HG02642 (cell line): ENCODE results near the gene TRIM72.
A peak's percentile ranks its signal among the peaks of the same experiment; 100 is the strongest.
"Not testable (repeated sequence)": the region's sequence is repeated elsewhere in the genome, so short reads cannot be mapped to it uniquely, and the experiment has no call there.

Experiments
- ATAC-seq: cut with Tn5 transposase; IDR thresholded peaks from one replicate; pipeline ENCODE4 v1.9.1; 2021; ENCODE audit warnings: mild to moderate bottlenecking; ENCODE audit not compliant: unreplicated experiment, poor library complexity

Gene TRIM72

DNA sequence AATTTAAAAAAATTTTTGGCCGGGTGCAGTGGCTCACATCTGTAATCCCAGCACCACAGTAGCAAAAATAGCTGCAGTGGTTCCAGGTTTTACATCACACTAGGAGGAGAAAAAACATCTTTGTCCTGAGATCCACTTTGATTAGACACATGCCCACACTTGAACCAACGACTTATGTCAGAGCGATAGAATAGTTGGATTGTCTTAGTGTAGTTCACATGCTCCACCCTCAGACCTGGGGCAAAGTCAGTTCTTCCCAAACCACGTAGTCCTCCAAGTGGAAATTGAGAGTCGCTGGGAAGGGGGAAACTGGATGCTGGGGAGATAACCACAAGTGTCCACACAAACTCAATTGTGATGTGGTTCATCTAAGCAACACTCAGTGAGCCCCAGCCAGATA is 34.4 kb downstream of the TRIM72 start:
- no peak for ATAC-seq

DNA sequence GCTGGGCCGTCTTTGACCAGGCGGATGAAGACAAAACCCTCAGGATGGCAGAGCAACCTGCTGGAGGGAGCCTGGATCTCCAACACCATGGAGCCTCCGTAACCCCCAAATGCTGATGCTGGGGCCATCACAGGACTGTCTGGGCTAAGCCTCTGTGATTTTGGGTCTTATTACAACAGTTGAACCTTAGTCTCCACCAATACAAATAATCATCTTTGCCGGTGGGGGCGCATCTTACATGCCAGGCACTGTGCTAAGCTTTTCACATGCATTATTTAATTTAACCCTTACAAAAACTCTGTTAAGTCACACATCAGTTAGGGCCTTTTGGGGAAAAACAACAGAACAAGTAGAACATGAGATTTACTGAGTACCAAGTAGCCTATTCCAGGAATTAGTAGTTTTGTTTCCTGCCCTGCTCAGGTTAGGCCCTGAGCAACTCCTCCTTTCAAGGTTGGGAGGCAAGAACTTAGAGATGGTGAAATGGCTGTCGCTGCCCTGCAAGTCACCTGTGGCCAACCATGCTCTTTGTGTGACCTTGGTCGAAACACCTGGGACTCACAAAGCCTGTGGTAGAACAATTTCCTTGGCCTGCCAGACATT is 37.0 kb downstream of the TRIM72 start:
- no peak for ATAC-seq

DNA sequence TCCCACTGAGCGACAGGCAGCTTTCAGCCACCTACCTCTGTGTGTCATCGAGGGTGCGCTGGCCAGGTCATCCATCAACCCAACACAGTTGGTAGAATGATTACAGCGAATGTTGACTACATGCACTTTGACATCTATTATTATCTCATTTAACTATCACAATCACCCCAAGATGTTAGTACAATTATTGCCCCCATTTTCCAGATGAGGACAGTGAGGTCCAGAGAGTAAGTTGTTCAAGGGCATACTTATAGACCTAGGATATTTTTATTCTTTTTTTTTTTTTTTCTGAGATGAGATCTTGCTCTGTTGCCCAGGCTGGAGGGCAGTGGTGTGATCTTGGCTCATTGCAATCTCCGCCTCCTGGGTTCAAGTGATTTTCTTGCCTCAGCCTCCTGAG is 37.5 kb downstream of the TRIM72 start:
- no peak for ATAC-seq

DNA sequence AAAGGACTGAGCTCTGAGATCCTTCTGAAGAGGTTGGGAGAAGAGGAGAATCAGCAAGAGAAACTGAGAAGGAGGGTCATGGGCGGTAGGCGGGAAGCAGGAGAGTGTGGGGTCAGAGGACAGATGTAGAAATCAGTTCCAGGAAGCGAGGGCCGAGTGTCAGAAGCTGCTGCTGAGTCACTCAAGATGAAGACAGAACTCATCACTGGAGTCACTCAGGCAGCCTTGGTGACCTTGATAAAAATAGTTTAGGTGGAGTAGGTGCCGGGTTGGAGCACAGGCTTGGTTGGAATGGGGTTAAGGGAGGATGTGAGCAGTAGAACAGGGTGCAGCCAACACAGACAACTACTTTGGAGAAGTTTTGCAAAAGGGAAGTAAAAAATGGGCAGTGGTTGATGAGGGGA is 39.7 kb downstream of the TRIM72 start:
- ATAC-seq = no peak

DNA sequence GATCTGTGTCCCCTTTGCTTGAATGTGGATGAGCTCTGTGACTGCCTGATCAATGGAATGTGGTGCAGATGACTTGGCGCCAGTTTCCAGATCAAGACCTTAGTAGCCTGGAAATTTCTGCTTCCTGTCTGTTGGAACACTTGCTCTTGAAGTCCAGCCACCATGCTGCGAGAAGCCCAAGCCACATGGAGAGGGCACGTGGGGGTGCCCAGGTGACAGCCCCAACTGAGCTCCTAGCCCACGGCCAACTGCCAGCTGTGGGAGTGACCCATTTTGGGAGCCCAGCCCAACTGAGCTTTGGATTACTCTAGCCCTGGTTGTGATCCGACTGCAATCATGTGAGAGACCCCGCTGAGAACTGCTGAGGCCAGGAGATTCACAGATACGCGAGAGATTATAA is 42.5 kb downstream of the TRIM72 start:
- no peak for ATAC-seq

DNA sequence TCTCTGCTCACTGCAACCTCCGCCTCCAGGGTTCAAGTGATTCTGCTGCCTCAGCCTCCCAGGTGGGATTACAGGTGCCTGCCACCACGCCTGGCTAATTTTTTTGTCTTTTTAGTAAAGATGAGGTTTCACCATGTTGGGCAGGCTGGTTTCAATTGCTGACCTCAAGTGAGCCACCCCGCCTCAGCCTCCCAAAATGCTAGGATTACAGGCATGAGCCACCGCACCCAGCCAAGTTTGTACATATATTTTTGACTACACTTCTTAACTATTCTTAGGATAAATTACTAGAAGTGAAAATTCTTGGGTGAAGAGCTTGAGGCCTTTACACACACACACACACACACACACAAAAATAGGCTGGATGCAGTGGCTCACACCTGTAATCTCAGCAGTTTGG is 44.4 kb downstream of the TRIM72 start:
- ATAC-seq = no peak

DNA sequence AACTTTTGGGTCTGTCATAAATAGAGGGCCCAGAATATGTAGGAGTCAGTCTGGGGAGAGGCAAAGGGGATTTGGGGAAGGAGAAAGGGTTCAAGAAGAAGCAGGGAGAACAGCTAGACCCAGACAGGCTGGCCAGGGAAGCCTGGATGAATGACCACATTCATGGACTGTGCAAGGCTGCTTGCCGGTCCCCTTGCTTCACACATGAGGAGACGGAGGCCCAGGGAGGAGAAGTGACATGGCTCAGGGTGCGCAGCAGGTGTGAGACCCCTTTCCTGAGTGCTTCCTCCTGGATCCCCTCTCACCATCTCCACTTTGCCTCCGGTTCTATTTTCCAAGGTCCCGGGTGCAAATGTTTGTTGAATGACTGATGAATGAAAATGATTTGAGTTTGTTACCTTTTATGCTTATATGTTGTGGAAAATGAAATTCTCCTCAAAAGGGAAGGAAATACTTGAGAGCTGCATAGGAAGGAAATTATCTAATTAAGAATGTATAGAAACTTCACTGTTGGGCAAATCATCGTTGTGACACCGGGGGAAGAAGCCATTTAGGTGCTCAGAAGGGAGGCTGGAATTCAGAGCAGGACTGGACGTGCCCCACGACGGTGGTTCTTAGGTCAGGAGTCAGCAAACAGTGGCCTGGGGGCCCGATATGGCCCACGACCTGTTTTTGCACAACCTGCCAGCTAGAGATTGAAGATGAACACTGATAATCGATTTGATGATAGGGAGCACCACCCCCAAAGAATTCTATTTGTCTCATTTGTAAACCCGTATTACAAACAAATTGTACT is 46.4 kb downstream of the TRIM72 start:
- no peak for ATAC-seq

DNA sequence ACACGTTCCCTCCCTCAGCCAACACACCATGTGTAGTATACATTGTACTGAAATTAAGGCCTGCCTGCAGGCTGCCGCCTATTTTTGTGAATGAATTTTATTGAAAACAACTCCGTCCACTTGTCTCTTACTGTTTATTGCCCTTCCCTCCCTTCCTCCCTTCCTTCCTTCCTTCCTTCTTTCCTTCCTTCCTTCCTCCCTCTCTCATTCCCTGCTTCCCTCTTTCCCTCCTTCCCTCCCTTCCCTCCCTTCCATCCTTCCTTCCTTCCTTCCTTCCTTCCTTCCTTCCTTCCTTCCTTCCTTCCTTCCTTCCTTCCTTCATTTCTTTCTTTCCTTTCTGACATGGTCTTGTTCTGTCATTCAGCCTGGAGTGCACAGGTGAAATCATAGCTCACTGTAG is 48.2 kb downstream of the TRIM72 start:
- no peak for ATAC-seq

DNA sequence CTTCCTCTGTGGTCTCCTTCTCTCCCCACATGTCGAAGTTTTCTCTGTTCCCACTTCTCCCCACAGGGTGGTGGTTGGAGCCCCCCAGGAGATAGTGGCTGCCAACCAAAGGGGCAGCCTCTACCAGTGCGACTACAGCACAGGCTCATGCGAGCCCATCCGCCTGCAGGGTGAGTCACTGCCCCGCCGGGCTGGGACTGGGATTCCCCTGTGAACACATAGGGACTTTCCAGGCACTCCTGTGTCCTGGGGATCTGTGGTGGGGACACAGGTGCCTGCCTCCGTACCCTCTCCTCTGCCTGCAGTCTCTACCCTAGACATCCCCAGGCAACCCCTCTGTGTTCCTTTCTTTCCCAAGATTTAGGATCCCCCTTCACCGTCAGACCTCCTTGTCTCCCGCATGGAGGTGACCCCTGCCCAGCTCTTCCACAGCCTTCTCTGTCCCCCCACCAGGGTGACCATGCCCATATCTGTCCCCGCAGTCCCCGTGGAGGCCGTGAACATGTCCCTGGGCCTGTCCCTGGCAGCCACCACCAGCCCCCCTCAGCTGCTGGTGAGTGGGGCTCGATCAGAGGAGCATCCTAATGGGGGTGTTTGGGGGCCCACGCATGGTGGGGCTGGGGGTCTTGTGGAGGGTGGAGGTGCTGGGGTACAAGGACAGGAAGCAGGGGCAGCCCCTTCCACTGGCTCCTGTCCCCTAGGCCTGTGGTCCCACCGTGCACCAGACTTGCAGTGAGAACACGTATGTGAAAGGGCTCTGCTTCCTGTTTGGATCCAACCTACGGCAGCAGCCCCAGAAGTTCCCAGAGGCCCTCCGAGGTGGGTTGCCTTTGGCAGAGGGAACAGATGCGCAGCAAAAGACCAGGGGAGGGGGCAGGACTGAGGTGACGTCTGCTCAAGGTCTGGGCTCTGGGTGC is 51.7 kb downstream of the TRIM72 start:
- ATAC-seq = peak; percentile 93

DNA sequence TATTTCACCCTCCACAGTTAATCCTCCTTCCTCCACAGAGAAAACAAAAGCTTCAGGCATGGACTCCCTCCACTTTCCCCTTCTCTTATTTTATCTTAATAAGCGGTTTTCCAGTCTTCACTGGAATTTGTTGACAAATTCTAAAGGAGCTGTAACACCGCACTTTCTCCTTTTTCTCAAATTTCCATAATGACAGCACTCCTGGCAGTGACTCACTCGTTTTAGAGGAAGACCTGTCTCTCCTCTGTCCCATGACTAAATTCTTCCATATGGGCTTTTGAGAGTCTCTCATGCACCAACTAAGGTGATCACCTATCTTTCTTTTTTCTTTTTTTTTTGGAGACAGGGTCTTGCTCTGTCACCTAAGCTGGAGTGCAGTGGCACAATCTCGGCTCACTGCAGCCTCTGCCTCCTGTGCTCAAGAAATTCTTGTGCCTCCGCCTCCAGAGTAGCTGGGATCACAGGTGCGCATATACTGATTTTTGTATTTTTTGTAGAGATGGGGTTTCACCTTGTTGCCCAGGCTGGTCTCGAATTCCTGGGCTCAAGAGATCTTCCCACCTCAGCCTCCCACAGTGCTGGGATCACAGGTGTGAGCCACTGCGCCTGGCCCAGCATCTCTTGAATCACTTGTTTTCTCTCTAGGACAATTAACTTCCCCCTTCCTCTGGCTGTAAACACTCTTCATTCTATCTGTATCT is 53.6 kb downstream of the TRIM72 start:
- no peak for ATAC-seq

DNA sequence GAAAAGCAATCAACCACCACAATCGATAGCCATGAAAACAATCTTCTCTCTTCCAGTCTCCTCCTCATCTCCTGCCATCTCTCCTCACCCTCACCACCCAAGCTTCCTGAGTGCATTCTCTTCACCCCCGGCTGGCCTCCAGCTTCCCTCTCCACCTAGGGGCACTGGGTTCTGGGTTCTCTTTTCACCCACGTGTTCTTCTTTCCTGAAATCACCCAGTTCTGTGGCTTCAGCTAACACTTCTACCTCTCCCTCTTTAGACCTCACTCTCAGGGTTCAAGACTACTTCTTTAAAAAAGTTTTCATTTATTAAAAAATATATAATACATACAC is 54.1 kb downstream of the TRIM72 start:
- no peak for ATAC-seq

DNA sequence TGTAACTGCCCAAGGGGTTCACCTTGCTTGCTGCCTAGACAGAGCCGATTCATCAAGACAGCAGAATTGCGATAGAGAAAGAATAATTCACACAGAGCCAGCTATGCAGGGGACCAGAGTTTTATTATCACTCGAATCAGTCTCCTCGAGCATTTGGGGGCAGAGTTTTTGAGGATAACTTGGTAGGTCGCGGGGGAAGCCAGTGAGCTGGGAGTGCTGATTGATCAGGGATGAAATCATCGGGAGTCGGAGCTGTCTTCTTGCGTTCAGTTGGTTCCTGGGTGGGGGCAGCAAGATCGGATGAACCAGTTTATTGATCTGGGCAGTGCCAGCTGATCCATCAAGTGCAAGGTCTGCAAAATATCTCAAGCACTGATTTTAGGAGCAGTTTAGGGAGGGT is 55.0 kb downstream of the TRIM72 start:
- ATAC-seq = no peak

DNA sequence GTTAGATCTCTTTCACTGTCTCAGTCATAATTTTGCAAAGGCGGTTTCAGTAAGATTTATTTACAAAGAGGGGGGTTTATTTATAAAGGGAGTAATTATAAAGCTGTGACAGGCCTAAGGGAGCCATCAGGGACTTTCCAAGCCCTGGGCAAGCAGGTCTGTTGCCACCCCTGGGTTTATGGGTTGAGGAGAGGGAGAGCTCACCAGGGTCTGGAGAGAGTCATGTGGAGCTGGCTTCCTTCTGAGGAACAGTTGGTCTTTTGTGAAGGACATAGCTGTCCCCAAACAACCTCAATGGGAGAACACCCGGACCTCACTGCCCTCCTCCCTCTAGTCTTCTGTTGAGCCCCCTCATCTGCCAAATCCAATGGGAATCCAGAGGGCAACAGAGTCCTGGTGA is 55.6 kb downstream of the TRIM72 start:
- no peak for ATAC-seq

DNA sequence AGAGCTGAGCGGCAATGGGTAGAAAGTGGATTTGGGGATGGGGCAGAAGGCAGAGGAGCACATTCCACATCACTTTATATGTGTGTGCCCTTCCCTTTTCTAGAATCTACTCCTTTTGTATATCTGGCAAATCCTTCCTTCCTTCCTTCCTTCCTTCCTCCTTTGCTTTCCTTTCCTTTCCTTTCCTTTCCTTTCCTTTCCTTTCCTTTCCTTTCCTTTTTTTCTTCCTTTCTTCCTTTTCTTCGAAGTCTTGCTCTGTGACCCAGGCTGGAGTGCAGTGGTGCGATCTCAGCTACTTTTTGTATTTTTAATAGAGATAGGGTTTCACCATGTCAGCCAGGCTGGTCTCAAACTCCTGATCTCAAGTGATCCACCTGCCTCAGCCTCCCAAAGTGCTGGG is 56.1 kb downstream of the TRIM72 start:
- not testable (repeated sequence) for ATAC-seq

DNA sequence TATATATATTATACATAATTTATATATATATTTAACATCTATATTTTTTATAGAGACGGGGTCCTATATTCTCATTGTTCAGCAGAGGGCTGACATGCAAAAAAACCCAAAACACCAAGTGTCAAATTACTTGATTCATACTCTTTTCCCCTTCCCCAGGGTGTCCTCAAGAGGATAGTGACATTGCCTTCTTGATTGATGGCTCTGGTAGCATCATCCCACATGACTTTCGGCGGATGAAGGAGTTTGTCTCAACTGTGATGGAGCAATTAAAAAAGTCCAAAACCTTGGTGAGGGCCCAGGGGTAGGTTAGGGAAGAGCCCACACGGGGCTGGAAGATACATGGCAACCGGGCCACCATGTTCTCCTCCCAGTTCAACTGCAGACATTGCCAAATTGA is 56.9 kb downstream of the TRIM72 start:
- no peak for ATAC-seq

DNA sequence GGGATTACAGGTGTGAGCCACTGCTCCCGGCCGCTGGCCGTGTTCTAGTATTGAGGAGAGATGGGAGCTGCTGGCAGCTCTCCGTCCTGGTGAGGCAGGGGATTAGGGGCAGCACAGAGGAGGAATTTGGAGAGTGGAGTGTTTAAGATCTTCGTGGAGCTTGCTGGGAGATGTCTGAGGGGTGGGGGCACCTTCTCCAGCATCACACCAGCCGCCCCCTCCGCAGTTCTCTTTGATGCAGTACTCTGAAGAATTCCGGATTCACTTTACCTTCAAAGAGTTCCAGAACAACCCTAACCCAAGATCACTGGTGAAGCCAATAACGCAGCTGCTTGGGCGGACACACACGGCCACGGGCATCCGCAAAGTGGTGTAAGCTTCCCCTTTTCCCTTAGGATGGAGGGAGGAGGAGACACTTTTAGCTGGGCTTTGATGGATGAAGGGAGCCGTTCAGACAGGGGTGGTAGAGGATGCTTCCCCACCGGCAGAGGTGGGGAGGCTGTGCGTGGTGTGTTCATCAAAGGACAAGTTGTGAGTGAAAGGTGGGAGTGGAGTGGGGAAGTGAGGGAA is 57.8 kb downstream of the TRIM72 start:
- ATAC-seq = no peak

DNA sequence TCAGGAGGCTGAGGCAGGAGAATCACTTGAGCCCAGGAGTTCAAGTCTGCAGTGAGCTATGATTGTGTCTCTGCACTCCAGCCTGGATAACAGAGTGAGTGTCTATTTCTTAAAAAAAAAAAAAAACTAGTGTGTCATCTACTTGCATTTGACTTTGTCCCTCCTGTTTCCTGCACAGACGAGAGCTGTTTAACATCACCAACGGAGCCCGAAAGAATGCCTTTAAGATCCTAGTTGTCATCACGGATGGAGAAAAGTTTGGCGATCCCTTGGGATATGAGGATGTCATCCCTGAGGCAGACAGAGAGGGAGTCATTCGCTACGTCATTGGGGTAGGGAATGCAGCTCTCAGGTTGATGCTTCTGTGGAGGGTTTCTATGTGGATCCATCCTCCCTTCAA is 59.3 kb downstream of the TRIM72 start:
- no peak for ATAC-seq

DNA sequence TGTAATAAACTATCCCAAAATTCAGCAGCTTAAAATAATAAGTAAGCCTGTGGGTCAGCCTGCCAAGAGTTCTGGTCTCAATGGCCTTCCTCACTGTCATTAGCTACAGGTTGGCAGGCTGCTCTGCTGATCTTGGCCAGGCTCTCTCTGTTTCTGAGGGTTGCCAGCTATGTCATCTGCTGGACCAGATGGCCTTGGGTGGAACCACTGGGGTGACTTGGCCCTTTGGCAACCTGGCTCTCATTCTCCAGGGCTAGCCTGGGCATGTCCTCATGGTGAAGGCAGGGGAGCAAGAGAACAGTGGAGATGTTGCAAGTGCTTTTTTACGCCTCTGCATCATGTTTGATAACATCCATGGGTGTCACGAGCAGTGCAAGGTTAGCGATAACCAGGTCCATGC is 59.8 kb downstream of the TRIM72 start:
- ATAC-seq = no peak

DNA sequence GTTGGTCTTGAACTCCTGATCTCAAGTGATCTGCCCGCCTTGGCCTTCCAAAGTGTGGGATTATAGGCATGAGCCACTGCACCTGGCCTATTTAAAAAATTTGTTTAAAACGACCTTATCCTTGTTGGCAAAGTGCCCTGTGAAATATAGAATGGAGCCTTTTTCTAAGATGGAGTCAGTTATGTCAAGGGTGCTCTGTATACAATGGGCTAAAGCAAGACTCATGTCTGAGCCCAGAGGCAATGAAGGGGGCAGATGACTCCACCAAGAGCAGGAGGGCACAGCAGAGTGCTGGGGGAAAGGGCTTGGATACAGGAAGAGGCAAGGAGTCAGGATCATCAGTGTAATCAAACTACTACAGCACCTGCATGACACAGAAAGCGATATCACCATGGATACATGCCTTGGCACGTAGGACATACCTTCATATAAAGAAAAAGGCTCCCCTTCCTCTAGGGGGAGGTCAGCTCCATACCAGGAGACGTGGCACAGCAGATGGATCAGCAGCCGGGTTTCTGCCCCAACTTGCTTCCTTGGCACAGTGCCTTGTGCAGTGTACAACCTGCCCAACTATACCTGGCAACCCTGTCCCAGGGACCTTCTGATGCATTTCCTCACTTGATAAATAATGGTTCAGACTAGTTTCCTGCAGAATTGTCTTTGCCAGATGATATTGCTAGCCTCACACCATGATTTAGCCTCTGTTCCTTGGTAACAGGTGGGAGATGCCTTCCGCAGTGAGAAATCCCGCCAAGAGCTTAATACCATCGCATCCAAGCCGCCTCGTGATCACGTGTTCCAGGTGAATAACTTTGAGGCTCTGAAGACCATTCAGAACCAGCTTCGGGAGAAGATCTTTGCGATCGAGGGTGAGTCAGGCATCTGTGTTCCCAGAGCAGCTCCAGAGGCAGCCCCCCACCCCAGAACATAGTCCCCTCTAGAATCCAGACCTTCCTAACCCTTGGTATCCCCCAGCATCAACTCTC is 61.2 kb downstream of the TRIM72 start:
- ATAC-seq = no peak
